ENCODE measurements around the gene ALDH1L1.

DNA sequence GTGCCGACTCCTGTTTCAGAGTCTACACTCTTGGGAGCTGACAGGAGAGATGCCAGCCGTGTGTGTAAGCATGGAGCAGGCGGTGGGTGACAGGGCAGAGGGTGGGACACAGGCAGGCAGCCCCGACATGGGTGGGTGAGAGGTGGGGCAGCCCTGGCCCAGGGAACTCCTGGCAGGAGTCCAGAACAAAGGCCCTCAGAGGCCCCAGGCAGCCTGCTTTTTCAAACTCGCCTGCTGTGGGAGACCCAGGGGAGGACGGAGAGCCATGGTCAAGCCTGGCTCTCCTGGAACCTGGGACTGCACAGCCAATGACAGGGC lies 67.2 kb downstream of the ALDH1L1 start:
- no peak for TF ChIP-seq CTCF (conservative IDR thresholded peaks at IDR 0.05; ENCODE audit: low read depth, low read length)
- TF ChIP-seq EZH2phosphoT487 (IDR thresholded peaks at IDR 0.05; ENCODE audit: borderline replicate concordance, low read length) = no peak
- TF ChIP-seq EZH2 (IDR thresholded peaks at IDR 0.05; ENCODE audit: low read length, unreplicated experiment) = no peak

Measured in PC-3 (cell line).